Limb (tissue), 2 donors: ENCODE data around the gene USP22.
A peak's percentile ranks its signal among the peaks of the same experiment; 100 is the strongest.

Experiments
- DNase-seq, 2 donors: peaks; one replicate each; pipeline ENCODE4 v3.0.0-alpha.2; 2016; ENCODE audit errors: extremely low spot score in 2 of 2

USP22 gene

GRCh38 chr17:21049457-21049856 is 6.6 kb upstream of the USP22 start:
- no peak for DNase-seq

DNA sequence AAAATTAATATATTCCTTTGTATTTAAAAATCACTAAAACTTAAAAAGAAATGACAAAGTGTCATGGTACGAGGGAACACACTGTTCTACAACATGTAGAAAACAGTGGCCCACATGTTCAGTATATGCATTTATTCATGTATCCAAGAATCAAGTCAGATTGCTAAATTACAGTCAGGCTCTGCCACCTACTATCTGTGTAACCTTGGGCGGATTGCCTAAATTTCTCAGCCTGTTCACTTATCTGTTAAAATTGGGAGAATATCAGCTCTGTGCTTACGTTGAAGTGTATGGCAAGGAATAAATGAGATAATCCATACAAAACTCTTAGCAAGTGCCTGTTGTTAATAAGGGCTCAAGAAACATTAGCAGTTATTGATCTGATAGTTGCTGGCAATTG is 3.4 kb upstream of the USP22 start:
- no peak for DNase-seq

- no peak for DNase-seq
These were observed 2.2 kb upstream of the USP22 start for GRCh38 chr17:21044971-21045370.

DNA sequence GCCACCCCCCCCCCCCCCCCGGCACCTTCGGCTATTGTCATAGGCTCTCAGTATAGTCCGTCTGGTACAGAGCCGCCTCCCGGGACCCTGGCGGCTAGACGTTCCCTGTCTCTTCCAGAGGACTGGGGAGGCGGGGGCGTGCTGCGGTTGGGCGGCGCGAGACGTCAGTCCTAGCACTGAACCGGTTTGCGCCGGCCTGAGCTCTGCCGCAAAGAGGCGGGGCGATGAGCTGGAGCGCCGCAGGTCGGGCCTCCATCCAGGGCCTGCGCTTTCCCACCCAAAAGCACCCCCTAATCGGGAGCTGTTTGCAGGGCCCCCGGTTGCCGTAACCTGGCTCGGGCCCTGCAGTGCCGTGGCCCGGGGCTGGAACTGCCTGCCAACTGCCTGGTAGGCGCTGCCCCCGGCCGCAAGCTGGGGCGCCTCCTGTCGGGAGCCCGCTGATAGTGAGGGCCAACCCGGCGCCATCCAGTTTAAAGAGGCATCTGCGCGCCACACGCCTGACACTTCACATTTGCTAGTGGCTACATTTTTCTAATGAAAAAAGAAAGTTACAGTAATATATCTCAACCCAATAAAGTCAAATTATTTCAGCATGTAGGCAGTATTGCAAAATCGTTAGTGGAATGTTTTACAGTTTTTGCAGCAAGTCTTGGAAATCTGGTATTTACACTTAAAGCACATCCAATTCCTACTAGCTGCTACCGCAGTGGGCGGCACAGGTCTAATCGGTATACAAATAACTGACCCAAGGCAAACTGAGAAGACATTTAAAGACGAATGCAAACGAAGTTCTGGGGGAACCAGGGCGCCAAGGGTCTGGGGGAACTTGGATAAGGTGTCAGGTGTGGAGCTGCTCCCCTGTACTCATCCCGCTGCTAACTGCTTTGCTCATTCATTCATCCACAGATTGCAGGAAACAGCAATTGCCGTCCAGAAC is 753 bp upstream of the USP22 start:
- peak; percentile 58 to 99 for DNase-seq

- DNase-seq: peak; percentile 84 to 88
These were observed 912 bp downstream of the USP22 start for GRCh38 chr17:21041741-21042457.

DNA sequence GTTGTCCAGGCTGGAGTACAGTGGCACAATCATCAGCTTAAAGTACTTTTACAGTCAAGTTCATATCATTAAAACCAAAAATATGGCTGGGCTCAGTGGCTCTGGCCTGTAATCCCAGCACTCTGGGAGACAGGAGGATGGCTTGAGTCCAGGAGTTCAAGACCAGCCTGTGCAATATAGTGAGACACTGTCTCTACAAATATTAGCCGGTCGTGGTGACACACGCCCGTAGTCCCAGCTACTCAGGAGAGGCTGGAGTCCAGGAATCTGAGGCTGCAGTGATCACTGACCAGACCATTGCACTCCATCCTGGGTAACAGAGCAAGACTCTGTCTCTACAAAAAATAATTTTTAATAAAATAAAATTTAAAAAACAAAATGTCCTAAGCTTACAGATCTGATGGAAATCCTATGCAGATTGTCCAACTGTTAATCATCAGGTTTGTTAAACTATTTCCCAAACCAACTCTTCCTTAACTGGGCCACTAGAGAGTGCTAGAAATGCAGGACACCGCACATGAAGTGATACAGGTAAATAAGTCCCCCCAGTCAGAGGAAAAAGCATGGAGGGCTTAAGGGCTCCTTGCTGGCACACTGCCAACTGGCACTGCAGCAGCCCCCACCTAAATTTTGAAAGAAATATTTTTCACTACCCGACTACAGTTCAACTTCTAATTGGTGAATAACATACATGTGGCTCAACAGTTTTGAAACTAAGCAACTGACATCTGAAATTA is 2.8 kb downstream of the USP22 start:
- no peak for DNase-seq

DNA sequence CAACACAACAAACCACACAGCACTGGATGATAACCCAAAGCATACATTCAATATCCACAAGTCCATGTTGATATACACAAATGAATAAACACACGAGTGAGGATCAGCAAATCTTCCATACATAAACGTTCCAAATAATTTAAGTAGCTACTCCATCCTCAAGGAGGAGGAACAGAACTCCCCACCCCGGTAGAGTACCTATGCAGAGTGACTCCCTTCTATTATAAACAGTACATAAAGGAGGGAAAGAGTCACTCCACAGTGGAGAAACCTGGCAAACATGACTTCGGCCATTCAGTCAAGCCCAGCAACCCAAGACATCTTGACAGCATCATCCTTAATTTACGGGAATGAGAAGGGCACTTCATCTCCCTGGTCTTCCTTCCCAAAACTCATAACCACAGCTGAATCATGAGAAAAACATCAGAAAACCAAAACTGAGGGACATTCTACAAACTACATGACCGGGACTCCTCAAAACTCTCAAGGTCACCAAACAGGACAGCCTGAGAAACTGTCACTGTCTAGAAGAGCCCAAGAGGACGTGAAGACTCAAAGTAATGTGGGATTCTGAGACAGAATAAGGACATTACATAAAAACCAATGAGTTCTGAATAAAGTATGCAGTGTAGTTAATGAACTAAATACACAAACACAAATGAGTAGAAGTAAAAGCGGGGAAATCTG is 5.6 kb downstream of the USP22 start:
- no peak for DNase-seq

DNA sequence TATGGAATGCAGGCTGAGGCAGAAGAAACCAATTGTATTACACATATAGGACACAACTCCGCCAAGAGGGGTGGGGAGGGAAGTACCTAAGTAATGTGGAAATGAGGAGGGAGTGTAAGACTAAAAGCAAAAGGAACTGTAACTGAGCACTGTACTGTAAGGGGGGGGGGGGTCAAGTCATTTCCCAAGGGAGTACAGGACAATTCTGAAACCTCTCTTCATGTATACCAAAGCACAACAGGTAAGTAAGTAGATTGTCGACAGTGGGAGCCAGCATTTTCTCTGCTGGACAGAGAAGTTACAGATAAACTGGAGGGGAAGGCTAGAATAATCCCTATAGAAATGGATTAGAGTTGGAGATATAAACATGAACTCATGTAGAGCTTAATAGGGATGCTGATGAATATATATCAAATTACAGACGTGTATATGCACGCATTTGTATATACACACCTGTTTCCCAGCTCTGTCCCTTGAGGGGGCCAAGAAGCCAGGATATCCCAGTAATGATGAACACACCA is 6.4 kb downstream of the USP22 start:
- no peak for DNase-seq

DNA sequence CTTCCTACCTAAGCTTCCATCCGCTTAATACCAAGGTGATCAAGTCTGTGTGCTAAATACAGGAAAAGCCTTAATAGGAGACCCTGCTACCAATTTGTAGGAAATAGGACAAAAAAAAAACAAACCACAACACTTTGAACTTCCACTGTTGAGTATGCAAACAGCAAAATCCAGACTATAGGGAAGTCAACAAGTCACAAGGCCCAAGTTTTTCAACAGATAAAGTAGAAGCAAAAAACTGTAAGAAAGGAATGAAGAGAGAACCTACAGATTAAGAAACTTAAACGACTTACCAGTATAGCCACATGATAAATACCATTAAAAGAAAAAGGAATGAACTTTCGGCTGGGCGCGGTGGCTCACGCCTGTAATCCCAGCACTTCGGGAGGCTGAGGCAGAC is 7.4 kb downstream of the USP22 start:
- DNase-seq: no peak

GRCh38 chr17:21034340-21035235 is 8.2 kb downstream of the USP22 start:
- no peak for DNase-seq

DNA sequence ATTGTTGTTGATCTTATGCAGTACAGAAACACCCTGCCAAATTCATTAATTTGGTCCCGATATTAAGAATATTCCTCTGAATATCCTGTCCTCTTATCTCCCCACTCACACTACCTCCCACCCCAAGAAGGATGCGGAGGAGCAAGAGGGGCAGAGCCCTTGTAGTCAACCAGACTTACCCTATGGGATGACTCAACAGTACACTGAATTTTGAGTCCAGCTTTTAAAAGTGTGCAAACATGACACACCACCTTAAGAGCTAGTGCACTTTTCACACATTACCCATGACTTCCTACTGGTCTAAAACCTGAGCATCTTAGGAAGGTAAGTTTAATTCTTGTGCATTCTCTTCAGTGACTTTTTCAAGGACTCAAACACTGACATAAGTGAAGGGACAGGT is 9.5 kb downstream of the USP22 start:
- DNase-seq: no peak

- DNase-seq: no peak
These were observed 10.9 kb downstream of the USP22 start for GRCh38 chr17:21031756-21032396.

- DNase-seq: no peak
These were observed 12.4 kb downstream of the USP22 start for GRCh38 chr17:21030375-21030774.

DNA sequence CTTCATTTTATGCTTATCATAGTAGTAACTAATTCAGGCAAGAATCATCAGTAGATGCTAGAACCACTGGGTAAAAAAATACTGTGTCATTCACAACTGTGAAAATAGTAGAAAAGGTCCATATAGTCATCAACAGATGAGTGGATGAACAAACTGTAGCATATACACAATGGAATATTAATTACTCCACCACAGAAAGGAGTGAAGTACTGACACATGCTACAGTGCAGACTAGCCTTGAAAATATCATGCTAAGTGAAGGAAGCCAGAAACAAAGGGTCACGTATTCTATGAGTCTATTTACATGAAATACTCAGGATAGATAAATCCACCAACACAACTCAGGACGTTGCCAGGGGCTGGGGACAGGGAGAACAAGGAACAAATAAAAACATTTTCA is 13.3 kb downstream of the USP22 start:
- DNase-seq: no peak

DNA sequence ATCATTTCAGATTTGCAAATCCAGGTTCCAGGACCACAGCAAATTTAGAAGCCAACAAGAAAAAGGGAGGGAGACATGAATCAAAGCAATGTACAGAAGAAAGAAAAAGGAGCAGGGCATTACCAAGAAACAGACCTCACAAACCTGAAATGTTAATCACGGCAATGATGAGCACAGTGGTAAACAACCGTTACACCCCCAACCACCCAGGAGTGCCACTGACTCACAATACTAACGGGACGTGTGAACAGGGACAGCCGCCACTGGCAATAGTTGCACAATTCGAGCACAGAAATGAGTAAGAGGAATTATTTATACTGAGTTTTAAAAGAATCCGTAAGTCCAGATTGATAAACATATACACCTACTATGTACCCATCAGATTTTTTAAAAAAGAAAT is 13.8 kb downstream of the USP22 start:
- DNase-seq: no peak

DNA sequence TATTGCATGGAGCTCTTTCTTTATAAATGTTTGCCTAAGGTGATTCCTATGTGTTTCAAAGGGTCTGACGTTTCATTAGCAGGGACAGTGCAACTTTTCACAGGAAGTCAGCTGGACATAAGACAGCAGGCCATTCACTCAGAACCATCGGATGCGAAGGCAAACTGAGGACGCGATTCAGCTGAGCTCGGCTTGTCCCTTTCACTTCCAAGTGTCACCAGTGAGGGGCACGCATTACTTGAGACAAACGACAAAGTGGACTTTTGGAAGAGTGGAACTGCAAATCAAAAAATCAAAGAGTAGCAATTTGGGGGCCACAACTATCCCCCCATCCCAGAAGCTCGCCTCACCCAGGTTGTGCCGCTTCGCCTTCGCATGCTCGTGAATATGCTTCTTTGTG is 14.6 kb downstream of the USP22 start:
- DNase-seq: no peak

DNA sequence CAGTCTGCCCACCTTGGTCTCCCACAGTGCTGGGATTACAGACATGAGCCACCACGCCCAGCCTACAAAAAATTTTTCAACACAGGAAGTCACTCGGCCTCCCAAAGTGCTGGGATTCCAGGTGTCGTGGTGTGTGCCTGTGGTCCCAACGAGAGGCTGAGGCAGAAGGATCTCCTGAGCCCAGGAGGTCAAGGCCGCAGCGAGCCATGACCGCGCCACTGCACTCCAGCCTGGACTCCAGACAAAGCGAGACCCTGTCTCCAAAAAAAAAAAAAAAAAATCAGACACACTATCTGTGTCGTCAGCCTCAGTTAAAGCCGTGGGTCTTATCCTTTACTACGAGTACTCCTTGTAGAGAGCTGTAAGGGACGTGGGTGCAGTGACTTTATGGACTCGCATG is 15.8 kb downstream of the USP22 start:
- DNase-seq: no peak

DNA sequence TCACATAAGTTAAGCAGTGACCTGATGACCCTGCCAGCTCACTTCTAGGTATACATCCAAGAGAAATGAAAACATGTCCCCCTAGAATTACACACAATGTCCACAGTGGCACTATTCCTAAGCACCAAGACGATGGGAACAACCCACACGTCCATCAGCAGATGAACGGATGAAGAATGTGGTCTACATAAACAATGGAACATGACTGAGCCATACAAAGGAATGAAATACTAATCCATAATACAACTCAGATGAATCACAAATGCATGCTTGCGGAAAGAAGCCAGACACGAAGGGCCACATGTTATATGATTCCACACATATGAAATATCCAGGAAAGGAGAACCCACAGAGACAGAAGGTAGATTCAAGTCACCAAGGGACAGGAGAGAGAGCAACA is 17.4 kb downstream of the USP22 start:
- DNase-seq: no peak

GRCh38 chr17:21024024-21024423 is 18.8 kb downstream of the USP22 start:
- no peak for DNase-seq
